ENCODE data around the gene UBE2R2. TPM values are rescaled to one million over a fixed set of nuclear protein-coding genes. Genes with fewer than 3 reads are reported as not detected.
A peak's percentile ranks its signal among the peaks of the same experiment; 100 is the strongest.

UBE2R2 gene
- total RNA-seq, 1 donor from 2014 or later, result 55.9 TPM

- no peaks in the 10 kb centered on the region for H3K27me3 Mint-ChIP-seq
- no peak for DNase-seq (ENCODE audit: extremely low spot score, unreplicated experiment)
- TF ChIP-seq CTCF (conservative IDR thresholded peaks at IDR 0.05), result no peak
- H3K4me3 Mint-ChIP-seq, result no peak overlapping the region
- H3K9me3 Mint-ChIP-seq, result no peaks in the 10 kb centered on the region
- peaks cover 46% of the 10 kb centered on the region for H3K36me3 Mint-ChIP-seq
- peak overlapping the region; percentile 19 for H3K27ac Mint-ChIP-seq
- no peaks in the 10 kb centered on the region for H3K4me1 Mint-ChIP-seq (ENCODE audit: unreplicated experiment)
Measured at GRCh38 chr9:33914887-33915628, 98.1 kb downstream of the UBE2R2 start.

- no peak for DNase-seq (ENCODE audit: extremely low spot score, unreplicated experiment)
- Mint-ChIP-seq H3K4me3 (no peak overlapping the region), H3K27ac (no peak overlapping the region), H3K9me3 (no peaks in the 10 kb centered on the region), H3K27me3 (no peaks in the 10 kb centered on the region), H3K36me3 (peaks cover 56% of the 10 kb centered on the region), H3K4me1 (ENCODE audit: unreplicated experiment) (no peaks in the 10 kb centered on the region)
- TF ChIP-seq CTCF (conservative IDR thresholded peaks at IDR 0.05), result no peak
Measured at GRCh38 chr9:33917036-33917435, 100.1 kb downstream of the UBE2R2 start.

GRCh38 chr9:33919276-33919897 is 102.4 kb downstream of the UBE2R2 start:
- DNase-seq (ENCODE audit: extremely low spot score, unreplicated experiment), result no peak
- no peak overlapping the region for H3K4me3 Mint-ChIP-seq
- no peak for TF ChIP-seq CTCF (conservative IDR thresholded peaks at IDR 0.05)
- no peaks in the 10 kb centered on the region for H3K4me1 Mint-ChIP-seq (ENCODE audit: unreplicated experiment)
- H3K36me3 Mint-ChIP-seq, result peaks cover 47% of the 10 kb centered on the region
- no peaks in the 10 kb centered on the region for H3K27me3 Mint-ChIP-seq
- peak overlapping the region; percentile 30 for H3K27ac Mint-ChIP-seq
- H3K9me3 Mint-ChIP-seq, result no peaks in the 10 kb centered on the region

GRCh38 chr9:33921967-33922895 is 105.3 kb downstream of the UBE2R2 start:
- Mint-ChIP-seq H3K36me3 (peaks cover 36% of the 10 kb centered on the region), H3K4me1 (ENCODE audit: unreplicated experiment) (no peaks in the 10 kb centered on the region), H3K9me3 (no peaks in the 10 kb centered on the region), H3K4me3 (no peak overlapping the region), H3K27me3 (no peaks in the 10 kb centered on the region), H3K27ac (peak overlapping the region; percentile 14)
- TF ChIP-seq CTCF (conservative IDR thresholded peaks at IDR 0.05), result peak; percentile 77
- no peak for DNase-seq (ENCODE audit: extremely low spot score, unreplicated experiment)

- Mint-ChIP-seq H3K36me3 (peaks cover 32% of the 10 kb centered on the region), H3K9me3 (no peaks in the 10 kb centered on the region), H3K27ac (no peak overlapping the region), H3K27me3 (no peaks in the 10 kb centered on the region), H3K4me3 (no peak overlapping the region), H3K4me1 (ENCODE audit: unreplicated experiment) (no peaks in the 10 kb centered on the region)
- TF ChIP-seq CTCF (conservative IDR thresholded peaks at IDR 0.05), result no peak
- DNase-seq (ENCODE audit: extremely low spot score, unreplicated experiment), result no peak
Measured at GRCh38 chr9:33923079-33923478, 106.1 kb downstream of the UBE2R2 start.

Data from type B pancreatic cell (in vitro differentiated cells).